ENCODE measurements around the gene TCHHL1. TPM values are rescaled to one million over a fixed set of nuclear protein-coding genes. Genes with fewer than 3 reads are reported as not detected.

The TCHHL1 gene
- total and polyA plus RNA-seq, 9 of the 15 experiments (the other 6 are each of a cell fraction or from before 2014, with no cell fraction given), result not detected

DNA sequence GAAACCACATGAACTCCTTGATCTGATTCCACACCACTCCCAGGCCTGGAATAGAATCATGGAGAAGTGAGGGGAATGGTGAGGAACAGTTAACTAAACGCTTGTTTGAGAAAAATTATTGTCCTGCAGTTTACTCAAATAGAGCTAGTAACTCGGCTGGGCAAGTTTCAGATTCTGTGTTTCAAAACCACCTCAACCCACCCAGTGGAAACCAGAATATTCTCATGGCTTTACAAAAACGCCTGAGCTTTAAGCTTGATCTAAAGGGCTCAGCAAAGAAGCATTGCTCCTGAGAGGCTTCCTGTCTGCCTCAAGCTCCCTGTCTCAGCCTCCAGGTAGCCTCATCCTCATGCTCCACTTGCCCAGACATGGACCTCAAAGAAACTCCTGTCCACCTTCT lies 16.6 kb downstream of the TCHHL1 start (continued):
- no peak for TF ChIP-seq ZZZ3 (IDR thresholded peaks at IDR 0.05)

DNA sequence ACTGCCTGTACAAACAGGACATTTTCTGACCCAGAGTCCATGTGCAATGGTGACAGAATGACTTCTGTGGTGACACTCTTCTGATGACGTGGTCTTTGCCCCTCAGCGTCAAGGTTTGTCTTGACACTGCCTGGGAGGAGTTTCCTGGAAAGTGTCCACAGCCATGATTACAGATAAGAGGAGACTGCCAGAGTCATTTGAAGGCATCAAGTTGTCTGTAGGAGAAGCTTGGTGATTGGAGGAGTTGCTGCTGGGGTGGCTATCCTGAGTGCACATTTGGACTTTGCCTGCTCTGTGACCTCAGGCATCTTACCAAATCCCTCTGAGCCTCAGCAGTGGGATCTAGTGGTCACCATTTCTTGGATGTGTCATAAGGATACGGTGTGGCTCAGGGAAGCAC lies 17.7 kb downstream of the TCHHL1 start:
- 4% methylated on average over 3 of the region's 3 CpGs for WGBS (ENCODE audit: insufficient coverage, low coverage, missing lambda C conversion rate)
- Histone ChIP-seq H3K9ac (ENCODE audit: insufficient read depth in 1 of 2, low read depth in 2 of 2, low read length in 2 of 2) (no peak overlapping the region; a peak in 1 of 4 replicates), H3K4me3 (no peak overlapping the region), H3K4me2 (ENCODE audit: insufficient read depth, low read length) (peak overlapping the region; percentile 67), H3K4me1 (replicated peaks in 1 of 2; ENCODE audit: control insufficient read depth in 2 of 2, insufficient read depth in 2 of 2, low read length in 2 of 2) (peaks cover 9 to 17% of the 10 kb centered on the region in 2 experiments), H4K20me1 (replicated peaks; ENCODE audit: control insufficient read depth, insufficient read depth, low read length) (no peaks in the 10 kb centered on the region), H3K79me2 (ENCODE audit: control insufficient read depth, insufficient read depth, low read length) (no peaks in the 10 kb centered on the region), H3K9me3 (replicated peaks; ENCODE audit: control insufficient read depth, insufficient read depth, low read depth, low read length) (no peaks in the 10 kb centered on the region), H3K9me1 (ENCODE audit: control insufficient read depth, insufficient read depth, low read length) (no peaks in the 10 kb centered on the region), H2AFZ (ENCODE audit: low read depth, low read length) (peak overlapping the region; percentile 88), H3K36me3 (ENCODE audit: control insufficient read depth, insufficient read depth, low read length) (no peaks in the 10 kb centered on the region), H3K27ac (ENCODE audit: extremely low read depth, low read depth, low read length) (peak overlapping the region; percentile 54), H3K27me3 (ENCODE audit: control insufficient read depth in 2 of 2, insufficient read depth in 2 of 2, low read length in 2 of 2) (no peaks in the 10 kb centered on the region; a peak in 2 of 5 replicates)
- FAIRE-seq (peak; percentile 99), ATAC-seq (peak; percentile 96), DNase-seq (ENCODE audit: extremely low read depth in 1 of 4, low spot score in 3 of 4) (peak; percentile 57 to 88 (median 76))
- ChIA-PET POLR2A (interaction anchor here (0.6 to 1.0 kb wide), 6 partner anchors 9 to 380 kb away, joined by 3 to 5 read pairs (median 3); no protein-coding TSS in a partner anchor), CTCF (ENCODE audit: low intra/inter-chr PET ratio) (no interaction called here)
- intact Hi-C loops (cut with micrococcal nuclease) (no loop called here), in situ Hi-C loops (cut with MboI) (no loop called here)
- BruUV-seq (replicated peaks), result no TSS peak
- TF ChIP-seq FOSL1 (tag; conservative IDR thresholded peaks at IDR 0.05), result peak; percentile 67
- TF ChIP-seq, protein P1, sequence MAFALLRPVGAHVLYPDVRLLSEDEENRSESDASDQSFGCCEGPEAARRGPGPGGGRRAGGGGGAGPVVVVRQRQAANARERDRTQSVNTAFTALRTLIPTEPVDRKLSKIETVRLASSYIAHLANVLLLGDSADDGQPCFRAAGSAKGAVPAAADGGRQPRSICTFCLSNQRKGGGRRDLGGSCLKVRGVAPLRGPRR (CRISPR knock-in tag; IDR thresholded peaks at IDR 0.05), result no peak
- TF ChIP-seq C11orf30 (IDR thresholded peaks at IDR 0.05; ENCODE audit: low read depth), result no peak
- TF ChIP-seq SMARCA4 (IDR thresholded peaks at IDR 0.05), result peak; percentile 73; the same call in 1 of the 2 replicates
- TF ChIP-seq SPI1 (IDR thresholded peaks at IDR 0.05; ENCODE audit: borderline replicate concordance, low read depth, low read length), result no peak
- no peak for TF ChIP-seq NONO (IDR thresholded peaks at IDR 0.05; ENCODE audit: low read depth in 2 of 2, low read length in 1 of 2)
- TF ChIP-seq ZNF311 (CRISPR knock-in tag; IDR thresholded peaks at IDR 0.05), result no peak
- TF ChIP-seq, protein P2, sequence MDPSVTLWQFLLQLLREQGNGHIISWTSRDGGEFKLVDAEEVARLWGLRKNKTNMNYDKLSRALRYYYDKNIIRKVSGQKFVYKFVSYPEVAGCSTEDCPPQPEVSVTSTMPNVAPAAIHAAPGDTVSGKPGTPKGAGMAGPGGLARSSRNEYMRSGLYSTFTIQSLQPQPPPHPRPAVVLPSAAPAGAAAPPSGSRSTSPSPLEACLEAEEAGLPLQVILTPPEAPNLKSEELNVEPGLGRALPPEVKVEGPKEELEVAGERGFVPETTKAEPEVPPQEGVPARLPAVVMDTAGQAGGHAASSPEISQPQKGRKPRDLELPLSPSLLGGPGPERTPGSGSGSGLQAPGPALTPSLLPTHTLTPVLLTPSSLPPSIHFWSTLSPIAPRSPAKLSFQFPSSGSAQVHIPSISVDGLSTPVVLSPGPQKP (CRISPR knock-in tag; IDR thresholded peaks at IDR 0.05), result no peak
- TF ChIP-seq IFI16 (CRISPR knock-in tag; IDR thresholded peaks at IDR 0.05), result no peak
- TF ChIP-seq POLR2G (IDR thresholded peaks at IDR 0.05; ENCODE audit: low read depth, low read length), result no peak
- no peak for TF ChIP-seq ZBTB5 (IDR thresholded peaks at IDR 0.05)
- no peak; the same call in 1 of the 2 replicates for TF ChIP-seq ZNF175 (CRISPR knock-in tag; IDR thresholded peaks at IDR 0.05; ENCODE audit: low read depth)
- no peak for TF ChIP-seq RAD51 (IDR thresholded peaks at IDR 0.05; ENCODE audit: borderline replicate concordance, low read depth)
- peak; percentile 89 for TF ChIP-seq NCOA1 (IDR thresholded peaks at IDR 0.05; ENCODE audit: low read depth)
- no peak for TF ChIP-seq CBX1 (IDR thresholded peaks at IDR 0.05; ENCODE audit: low read depth)
- TF ChIP-seq CREB3L1 (IDR thresholded peaks at IDR 0.05; ENCODE audit: borderline replicate concordance, low read depth), result peak; percentile 25; the same call in 1 of the 2 replicates
- TF ChIP-seq PURB (CRISPR knock-in tag; IDR thresholded peaks at IDR 0.05; ENCODE audit: low read depth), result no peak
